H9 (cell line): ENCODE measurements around the gene FAM13B. TPM values are rescaled to one million over a fixed set of nuclear protein-coding genes. Genes with fewer than 3 reads are reported as not detected.

Experiments used
- DNase-seq: peaks from one replicate; pipeline ENCODE4 v3.0.0-alpha.2; 2017
- H2AFZ ChIP-seq: one replicate; pipeline ENCODE4 v1.6.1; 2013; ENCODE audit warnings: mild to moderate bottlenecking, low read length, control low read depth, moderate library complexity
- H2AK5ac ChIP-seq: 2 replicates; pipeline ENCODE4 v1.6.1; 2013; ENCODE audit warnings: low read length, control low read depth, mixed read lengths; ENCODE audit not compliant: insufficient read length
- H2BK120ac ChIP-seq: one replicate; pipeline ENCODE4 v1.6.1; 2013; ENCODE audit warnings: low read depth, mild to moderate bottlenecking, low read length, control low read depth, inconsistent platforms; ENCODE audit not compliant: poor library complexity, severe bottlenecking
- H2BK12ac ChIP-seq: 2 replicates; pipeline ENCODE4 v1.6.1; 2013; ENCODE audit warnings: low read length, control low read depth, mixed read lengths, low read depth; ENCODE audit not compliant: insufficient read length
- H2BK15ac ChIP-seq: 2 replicates; pipeline ENCODE4 v1.6.1; 2013; ENCODE audit warnings: low read depth, low read length, control low read depth
- H2BK20ac ChIP-seq: one replicate; pipeline ENCODE4 v1.6.1; 2013; ENCODE audit warnings: low read depth, mild to moderate bottlenecking, low read length, control low read depth, inconsistent platforms; ENCODE audit not compliant: poor library complexity, severe bottlenecking
- H2BK5ac ChIP-seq: 2 replicates; pipeline ENCODE4 v1.6.1; 2013; ENCODE audit warnings: low read length, control low read depth, mixed read lengths; ENCODE audit not compliant: insufficient read length
- H3K14ac ChIP-seq: 2 replicates; pipeline ENCODE4 v1.6.1; 2013; ENCODE audit warnings: low read length, control low read depth; ENCODE audit not compliant: insufficient read depth
- H3K18ac ChIP-seq: 2 replicates; pipeline ENCODE4 v1.6.1; 2013; ENCODE audit warnings: low read depth, mild to moderate bottlenecking, mixed read lengths, low read length, control low read depth; ENCODE audit not compliant: insufficient read length
- H3K23ac ChIP-seq: 2 replicates; pipeline ENCODE4 v1.6.1; 2013; ENCODE audit warnings: low read length, control low read depth, mixed read lengths, low read depth; ENCODE audit not compliant: insufficient read length
- H3K23me2 ChIP-seq: 2 replicates; pipeline ENCODE4 v1.6.1; 2013; ENCODE audit warnings: low read depth, mild to moderate bottlenecking, mixed read lengths, low read length, control low read depth; ENCODE audit not compliant: insufficient read length, poor library complexity, severe bottlenecking
- H3K27ac ChIP-seq: 2 replicates; pipeline ENCODE4 v1.5.1; 2013; ENCODE audit warnings: low read length, control low read depth, mixed read lengths, low read depth; ENCODE audit not compliant: insufficient read length
- H3K27me3 ChIP-seq: 2 replicates; pipeline ENCODE4 v1.6.1; 2013; ENCODE audit warnings: low read length, control low read depth, inconsistent platforms; ENCODE audit not compliant: insufficient read depth
- H3K4ac ChIP-seq: 2 replicates; pipeline ENCODE4 v1.6.1; 2013; ENCODE audit warnings: low read depth, mild to moderate bottlenecking, control low read depth, inconsistent platforms, low read length, moderate library complexity
- H3K4me1 ChIP-seq: 2 replicates; pipeline ENCODE4 v1.6.1; 2013; ENCODE audit warnings: low read length, control low read depth, inconsistent platforms; ENCODE audit not compliant: insufficient read depth
- H3K4me2 ChIP-seq: 2 replicates; pipeline ENCODE4 v1.6.1; 2013; ENCODE audit warnings: low read length, control low read depth, mixed read lengths; ENCODE audit not compliant: insufficient read length, insufficient read depth
- H3K56ac ChIP-seq: 2 replicates; pipeline ENCODE4 v1.6.1; 2013; ENCODE audit warnings: low read depth, mild to moderate bottlenecking, mixed read lengths, low read length, control low read depth; ENCODE audit not compliant: insufficient read length
- H3K79me1 ChIP-seq: 2 replicates; pipeline ENCODE4 v1.6.1; 2013; ENCODE audit warnings: low read depth, mild to moderate bottlenecking, moderate library complexity, low read length, control low read depth, inconsistent platforms; ENCODE audit not compliant: insufficient read depth, poor library complexity, severe bottlenecking
- H3K79me2 ChIP-seq: 2 replicates; pipeline ENCODE4 v1.6.1; 2013; ENCODE audit warnings: low read length, control low read depth, inconsistent platforms; ENCODE audit not compliant: insufficient read depth
- H3K9ac ChIP-seq: 2 replicates; pipeline ENCODE4 v1.6.1; 2013; ENCODE audit warnings: low read length, control low read depth, mixed read lengths; ENCODE audit not compliant: insufficient read length; ENCODE audit errors: extremely low read depth
- H3K9me3 ChIP-seq: one replicate; pipeline ENCODE4 v1.6.1; 2013; ENCODE audit warnings: low read depth, low read length, inconsistent platforms; ENCODE audit not compliant: control insufficient read depth
- H3T11ph ChIP-seq: one replicate; pipeline ENCODE4 v1.6.1; 2013; ENCODE audit warnings: mild to moderate bottlenecking, low read length, control low read depth, inconsistent platforms
- H4K20me1 ChIP-seq: one replicate; pipeline ENCODE4 v1.6.1; 2013; ENCODE audit not compliant: control insufficient read depth, insufficient read length, insufficient read depth
- H4K5ac ChIP-seq: 2 replicates; pipeline ENCODE4 v1.6.1; 2013; ENCODE audit warnings: low read depth, mild to moderate bottlenecking, mixed read lengths, low read length, control low read depth; ENCODE audit not compliant: insufficient read length
- H4K8ac ChIP-seq: replicated peaks from 2 replicates; pipeline ENCODE4 v1.6.1; 2013; ENCODE audit warnings: low read length, control low read depth, mixed read lengths, low read depth; ENCODE audit not compliant: insufficient read length
- H4K91ac ChIP-seq: 2 replicates; pipeline ENCODE4 v1.6.1; 2013; ENCODE audit warnings: low read depth, mild to moderate bottlenecking, moderate library complexity, mixed read lengths, low read length, control low read depth; ENCODE audit not compliant: insufficient read length
- H3K27ac Mint-ChIP-seq, 3 experiments: 2 replicates in 2 of 3; 3 replicates in 1 of 3; pipeline ENCODE4 v1.8.0; 2020 to 2021; ENCODE audit warnings: mixed read lengths in 3 of 3, mild to moderate bottlenecking in 1 of 3, moderate library complexity in 1 of 3
- H3K27me3 Mint-ChIP-seq: 2 replicates; pipeline ENCODE4 v1.8.0; 2021; ENCODE audit warnings: low read depth, mild to moderate bottlenecking, moderate library complexity, mixed read lengths
- H3K36me3 Mint-ChIP-seq, 3 experiments: 2 replicates in 2 of 3; 3 replicates in 1 of 3; pipeline ENCODE4 v1.8.0; 2020 to 2021; ENCODE audit warnings: low read depth in 3 of 3, mixed read lengths in 3 of 3; ENCODE audit not compliant: insufficient read depth in 1 of 3
- H3K4me1 Mint-ChIP-seq, 2 experiments: 2 replicates each; pipeline ENCODE4 v1.8.0; 2020; ENCODE audit warnings: mixed read lengths in 2 of 2
- H3K4me3 Mint-ChIP-seq, 2 experiments: 2 replicates in 1 of 2; 3 replicates in 1 of 2; pipeline ENCODE4 v1.8.0; 2020 to 2021; ENCODE audit warnings: mild to moderate bottlenecking in 2 of 2, mixed read lengths in 2 of 2, moderate library complexity in 1 of 2
- H3K9me3 Mint-ChIP-seq, 2 experiments: 2 replicates in 1 of 2; 3 replicates in 1 of 2; pipeline ENCODE4 v1.8.0; 2020; ENCODE audit warnings: mild to moderate bottlenecking in 2 of 2, mixed read lengths in 2 of 2, moderate library complexity in 1 of 2
- CTCF ChIP-seq: fragments of 200-600 bp; sonication (generic); conservative IDR thresholded peaks from 3 replicates; pipeline ENCODE4 v1.8.0; 2021; ENCODE audit warnings: antibody characterized with exemption, mild to moderate bottlenecking
- WGBS: extraction: QIAGEN DNeasy Blood & Tissue Kit; methylation state at CpG from one replicate; pipeline ENCODE4 v1.1.7; 2013; ENCODE audit warnings: missing lambda C conversion rate, low lambda C conversion rate, mixed read lengths; ENCODE audit not compliant: insufficient read length; ENCODE audit errors: extremely low coverage; 5-methylcytosine and 5-hydroxymethylcytosine counted together
- total RNA-seq: library from RNA; stranded (reverse); gene quantifications from 2 replicates; pipeline ENCODE4 v1.2.1, GENCODE V29; 2021

The FAM13B gene
- total RNA-seq, 1 experiment from 2014 or later = 23.0 TPM

GRCh38 chr5:138067945-138068344 is 35.1 kb upstream of the FAM13B start:
- Mint-ChIP-seq H3K4me1 (peaks cover 0 to 7% of the 10 kb centered on the region in 2 experiments; a peak in 3 of 4 replicates), H3K27me3 (peaks cover 5% of the 10 kb centered on the region), H3K4me3 (no peak overlapping the region), H3K36me3 (peaks cover 0 to 1% (median 0%) of the 10 kb centered on the region in 3 experiments; a peak in 2 of 7 replicates), H3K27ac (no peak overlapping the region), H3K9me3 (peaks cover 4 to 7% of the 10 kb centered on the region in 2 experiments; a peak in 4 of 5 replicates)
- no peak overlapping the region for H2AK5ac ChIP-seq
- no peak overlapping the region for H3K9ac ChIP-seq
- H2BK15ac ChIP-seq = no peak overlapping the region
- no peak overlapping the region for H3K27ac ChIP-seq
- no peak overlapping the region for H2BK5ac ChIP-seq
- H3K9me3 ChIP-seq = no peaks in the 10 kb centered on the region
- no peaks in the 10 kb centered on the region for H3K27me3 ChIP-seq
- H3K56ac ChIP-seq = no peak overlapping the region
- no peak for DNase-seq
- H3K4me2 ChIP-seq = no peak overlapping the region
- H3T11ph ChIP-seq = no peak overlapping the region
- H2BK120ac ChIP-seq = no peak overlapping the region
- no peak overlapping the region for H2BK20ac ChIP-seq
- H3K4ac ChIP-seq = no peak overlapping the region
- no peak overlapping the region for H4K91ac ChIP-seq
- no peaks in the 10 kb centered on the region for H3K23me2 ChIP-seq
- H3K18ac ChIP-seq = no peak overlapping the region
- H3K79me1 ChIP-seq = no peaks in the 10 kb centered on the region
- H4K5ac ChIP-seq = no peak overlapping the region
- no peak overlapping the region for H4K8ac ChIP-seq
- H4K20me1 ChIP-seq = no peaks in the 10 kb centered on the region
- TF ChIP-seq CTCF = no peak
- H3K79me2 ChIP-seq = no peaks in the 10 kb centered on the region
- no peak overlapping the region for H3K23ac ChIP-seq
- no peaks in the 10 kb centered on the region for H3K4me1 ChIP-seq
- H3K14ac ChIP-seq = no peak overlapping the region
- no peak overlapping the region for H2AFZ ChIP-seq
- no peak overlapping the region for H2BK12ac ChIP-seq
- no CpG with 5 or more reads among the region's 8 CpGs for WGBS
